PC-3 (cell line): Measurements from ENCODE around the gene THOC2. TPM values are rescaled to one million over a fixed set of nuclear protein-coding genes. Genes with fewer than 3 reads are reported as not detected.

Source experiments
- ATAC-seq: fragments of 200-7000 bp; cut with Tn5 transposase; 2 replicates; pipeline ENCODE4 v1.9.1; 2020; ENCODE audit warnings: mild to moderate bottlenecking, moderate library complexity
- BruUV-seq: library from RNA; stranded (reverse); fragments of 400-500 nt; replicated peaks from 2 replicates; lab custom pipeline; 2021; lab: Mats Ljungman, UMichigan
- CTCF ChIA-PET: fragments of 300-600 bp; sonication (Branson Sonifier 250); formaldehyde crosslinking; loops from one replicate; lab custom pipeline; 2022; ENCODE audit warnings: antibody characterized with exemption; lab: Charles Lee
- POLR2A ChIA-PET: fragments of 300-600 bp; sonication (Branson Sonifier 250); formaldehyde crosslinking; loops from one replicate; lab custom pipeline; 2022; ENCODE audit warnings: antibody characterized with exemption; ENCODE audit not compliant: unreplicated experiment; lab: Charles Lee
- DNase-seq: peaks from one replicate; pipeline ENCODE4 v3.0.0-alpha.2; 2015
- H2AFZ ChIP-seq: fragments of 300-600 bp; sonication (generic); 2 replicates; pipeline ENCODE4 v1.6.0; 2016; ENCODE audit warnings: antibody characterized with exemption, low read length
- H3F3A ChIP-seq: fragments of 300-600 bp; sonication (generic); one replicate; pipeline ENCODE4 v1.6.0; 2017; ENCODE audit warnings: antibody characterized with exemption, low read length, control low read depth, mild to moderate bottlenecking; ENCODE audit not compliant: unreplicated experiment
- H3K27ac ChIP-seq: fragments of 300-600 bp; sonication (generic); 2 replicates; pipeline ENCODE4 v1.5.1; 2016; ENCODE audit warnings: mild to moderate bottlenecking, low read length
- H3K27me3 ChIP-seq: fragments of 300-600 bp; sonication (generic); 2 replicates; pipeline ENCODE4 v1.6.1; 2016; ENCODE audit warnings: low read length, mixed read lengths
- H3K36me3 ChIP-seq: fragments of 300-600 bp; sonication (generic); 2 replicates; pipeline ENCODE4 v1.6.1; 2016; ENCODE audit warnings: low read depth, mixed run types, low read length, mixed read lengths
- H3K4me1 ChIP-seq: fragments of 300-600 bp; sonication (generic); 2 replicates; pipeline ENCODE4 v1.5.1; 2016; ENCODE audit warnings: low read length; ENCODE audit not compliant: insufficient read depth
- H3K4me2 ChIP-seq: fragments of 300-600 bp; sonication (generic); 2 replicates; pipeline ENCODE4 v1.6.0; 2016; ENCODE audit warnings: low read length
- H3K4me3 ChIP-seq: fragments of 300-600 bp; sonication (generic); 2 replicates; pipeline ENCODE4 v1.5.1; 2016; ENCODE audit warnings: mild to moderate bottlenecking, low read length, mixed read lengths
- H3K79me2 ChIP-seq: fragments of 300-600 bp; sonication (generic); 2 replicates; pipeline ENCODE4 v1.6.1; 2017; ENCODE audit warnings: low read length, mixed read lengths
- H3K9ac ChIP-seq: fragments of 300-600 bp; sonication (generic); 2 replicates; pipeline ENCODE4 v1.6.0; 2016; ENCODE audit warnings: mild to moderate bottlenecking, low read length
- H3K9me2 ChIP-seq: fragments of 300-600 bp; sonication (generic); replicated peaks from 2 replicates; pipeline ENCODE4 v1.6.1; 2016; ENCODE audit warnings: mixed run types, low read length, mixed read lengths
- H3K9me3 ChIP-seq: fragments of 300-600 bp; sonication (generic); 2 replicates; pipeline ENCODE4 v1.6.1; 2016; ENCODE audit warnings: low read length, mixed read lengths
- H4K20me1 ChIP-seq: fragments of 300-600 bp; sonication (generic); 2 replicates; pipeline ENCODE4 v1.6.1; 2016; ENCODE audit warnings: low read length, mixed read lengths
- EZH2 ChIP-seq: fragments of 300-600 bp; sonication (generic); IDR thresholded peaks from one replicate; pipeline ENCODE4 v1.6.1; 2017; ENCODE audit warnings: antibody characterized with exemption, mild to moderate bottlenecking, low read length; ENCODE audit not compliant: unreplicated experiment
- EZH2phosphoT487 ChIP-seq: fragments of 300-600 bp; sonication (generic); IDR thresholded peaks from 2 replicates; pipeline ENCODE4 v1.6.1; 2018; ENCODE audit warnings: mild to moderate bottlenecking, antibody characterized with exemption, low read length, borderline replicate concordance
- intact Hi-C: fragments of 100-400 bp; cut with micrococcal nuclease; formaldehyde crosslinking; loops from 2 replicates; pipeline ENCODE4 v1.9.0; 2023
- total RNA-seq: library from RNA; depleted of rRNA; stranded (reverse); fragments of >200 nt; gene quantifications from 2 replicates; pipeline ENCODE4 v1.2.3, GENCODE V29; 2014
- TF ChIP-seq, protein P1 (sequence below): fragments of 300-600 bp; sonication (generic); conservative IDR thresholded peaks from 2 replicates; pipeline ENCODE4 v1.5.1; 2017; ENCODE audit warnings: antibody characterized with exemption, low read depth, mild to moderate bottlenecking, low read length

THOC2 gene
- total RNA-seq, 1 experiment from 2014 or later, result 69.1 TPM

DNA sequence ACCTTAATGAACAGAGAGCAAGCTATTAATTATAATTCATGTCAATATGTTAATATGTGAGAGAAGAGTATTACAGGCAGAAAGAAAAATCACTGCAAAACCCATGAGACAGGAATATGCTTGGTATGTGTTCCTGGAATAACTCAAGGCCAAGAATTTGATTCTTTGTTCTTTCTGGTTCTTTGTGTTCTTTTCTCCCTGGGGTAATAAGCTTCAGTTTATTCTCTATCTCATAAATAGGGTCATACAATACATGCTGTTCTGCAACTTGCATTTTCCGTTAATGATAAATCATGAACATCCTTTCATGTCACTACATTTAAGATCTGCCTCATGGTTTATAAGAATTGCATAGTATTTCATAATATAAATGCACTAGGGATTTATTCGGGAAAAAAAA, 16.8 kb upstream of the THOC2 start:
- no peaks in the 10 kb centered on the region for H4K20me1 ChIP-seq
- H3K9me2 ChIP-seq, result no peaks in the 10 kb centered on the region
- TF ChIP-seq, protein P1, sequence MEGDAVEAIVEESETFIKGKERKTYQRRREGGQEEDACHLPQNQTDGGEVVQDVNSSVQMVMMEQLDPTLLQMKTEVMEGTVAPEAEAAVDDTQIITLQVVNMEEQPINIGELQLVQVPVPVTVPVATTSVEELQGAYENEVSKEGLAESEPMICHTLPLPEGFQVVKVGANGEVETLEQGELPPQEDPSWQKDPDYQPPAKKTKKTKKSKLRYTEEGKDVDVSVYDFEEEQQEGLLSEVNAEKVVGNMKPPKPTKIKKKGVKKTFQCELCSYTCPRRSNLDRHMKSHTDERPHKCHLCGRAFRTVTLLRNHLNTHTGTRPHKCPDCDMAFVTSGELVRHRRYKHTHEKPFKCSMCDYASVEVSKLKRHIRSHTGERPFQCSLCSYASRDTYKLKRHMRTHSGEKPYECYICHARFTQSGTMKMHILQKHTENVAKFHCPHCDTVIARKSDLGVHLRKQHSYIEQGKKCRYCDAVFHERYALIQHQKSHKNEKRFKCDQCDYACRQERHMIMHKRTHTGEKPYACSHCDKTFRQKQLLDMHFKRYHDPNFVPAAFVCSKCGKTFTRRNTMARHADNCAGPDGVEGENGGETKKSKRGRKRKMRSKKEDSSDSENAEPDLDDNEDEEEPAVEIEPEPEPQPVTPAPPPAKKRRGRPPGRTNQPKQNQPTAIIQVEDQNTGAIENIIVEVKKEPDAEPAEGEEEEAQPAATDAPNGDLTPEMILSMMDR, result no peak
- no peak for TF ChIP-seq EZH2
- TF ChIP-seq EZH2phosphoT487, result no peak
- POLR2A ChIA-PET, result no interaction called here
- no peaks in the 10 kb centered on the region for H3K79me2 ChIP-seq
- BruUV-seq, result no TSS peak
- no peaks in the 10 kb centered on the region for H3K9me3 ChIP-seq
- H3K27ac ChIP-seq, result no peak overlapping the region
- CTCF ChIA-PET, result no interaction called here
- no peak overlapping the region for H3K9ac ChIP-seq
- intact Hi-C loops, result no loop called here
- no peak overlapping the region for H2AFZ ChIP-seq
- H3K4me2 ChIP-seq, result no peak overlapping the region
- no peaks in the 10 kb centered on the region for H3F3A ChIP-seq
- H3K36me3 ChIP-seq, result no peaks in the 10 kb centered on the region
- H3K4me3 ChIP-seq, result no peak overlapping the region
- DNase-seq (no peak), ATAC-seq (no peak)
- H3K4me1 ChIP-seq, result no peaks in the 10 kb centered on the region
- H3K27me3 ChIP-seq, result no peaks in the 10 kb centered on the region

DNA sequence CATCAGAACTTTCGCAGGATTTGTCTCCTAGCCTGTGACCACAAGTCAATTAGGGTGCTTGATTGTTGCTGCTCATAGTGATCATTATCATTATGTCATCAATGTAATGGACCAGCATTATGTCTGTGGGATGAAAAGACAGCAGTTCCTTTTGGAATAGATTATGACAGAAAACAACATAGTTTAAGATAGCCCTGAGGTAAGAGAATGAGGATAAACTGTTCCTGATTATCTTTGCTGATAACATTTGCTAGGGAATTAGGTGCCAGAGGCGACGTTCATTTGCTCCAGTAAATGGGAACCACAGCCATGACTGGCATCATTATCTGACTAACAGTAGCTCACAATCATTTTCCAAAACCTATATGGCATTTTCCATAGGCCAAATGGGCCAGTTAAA, 12.7 kb upstream of the THOC2 start:
- BruUV-seq, result no TSS peak
- no peaks in the 10 kb centered on the region for H3F3A ChIP-seq
- no peak overlapping the region for H3K9ac ChIP-seq
- H3K36me3 ChIP-seq, result no peaks in the 10 kb centered on the region
- H2AFZ ChIP-seq, result no peak overlapping the region
- CTCF ChIA-PET, result no interaction called here
- no peaks in the 10 kb centered on the region for H3K79me2 ChIP-seq
- H3K4me1 ChIP-seq, result no peaks in the 10 kb centered on the region
- no peaks in the 10 kb centered on the region for H3K9me2 ChIP-seq
- no peak overlapping the region for H3K4me2 ChIP-seq
- DNase-seq (no peak), ATAC-seq (no peak)
- no peaks in the 10 kb centered on the region for H3K9me3 ChIP-seq
- intact Hi-C loops, result no loop called here
- H3K27me3 ChIP-seq, result no peaks in the 10 kb centered on the region
- H4K20me1 ChIP-seq, result no peaks in the 10 kb centered on the region
- TF ChIP-seq EZH2phosphoT487 (no peak), EZH2 (no peak)
- TF ChIP-seq, protein P1, result no peak
- H3K4me3 ChIP-seq, result no peak overlapping the region
- POLR2A ChIA-PET, result no interaction called here
- H3K27ac ChIP-seq, result no peak overlapping the region

DNA sequence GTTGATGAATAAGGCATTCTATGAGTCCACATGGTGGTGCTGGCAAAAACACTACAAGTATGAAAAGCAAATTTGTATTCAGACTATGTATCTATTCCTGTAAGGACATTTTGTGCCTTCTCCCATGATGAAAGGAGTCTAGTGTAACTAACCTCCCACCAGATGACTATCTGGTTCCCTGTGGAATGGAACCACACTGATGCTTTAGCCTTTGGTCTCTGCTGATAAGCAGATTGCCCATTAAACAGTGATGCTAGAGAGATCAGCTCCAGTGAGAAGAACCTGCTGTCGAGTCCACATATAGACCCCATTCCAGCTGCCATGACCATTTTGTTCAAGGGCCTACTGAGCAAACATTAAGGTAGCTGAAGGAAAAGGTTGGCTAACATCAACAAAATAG, 10.5 kb upstream of the THOC2 start:
- DNase-seq (no peak), ATAC-seq (no peak)
- Histone ChIP-seq H3K4me3 (no peak overlapping the region), H4K20me1 (no peaks in the 10 kb centered on the region), H3K36me3 (no peaks in the 10 kb centered on the region), H3K79me2 (no peaks in the 10 kb centered on the region), H3K27ac (no peak overlapping the region), H3K4me1 (no peaks in the 10 kb centered on the region), H3K9me2 (no peaks in the 10 kb centered on the region), H3K9ac (no peak overlapping the region), H3K27me3 (no peaks in the 10 kb centered on the region), H3F3A (no peaks in the 10 kb centered on the region), H3K9me3 (no peaks in the 10 kb centered on the region), H3K4me2 (no peak overlapping the region), H2AFZ (no peak overlapping the region)
- ChIA-PET CTCF (no interaction called here), POLR2A (no interaction called here)
- TF ChIP-seq EZH2phosphoT487 (no peak), EZH2 (no peak)
- TF ChIP-seq, protein P1, result no peak
- intact Hi-C loops, result no loop called here
- no TSS peak for BruUV-seq
